BLaER1 (cell line): ENCODE results near the gene DDX60.

Experiments used
- H3K27ac ChIP-seq: shearing (Covaris generic); formaldehyde crosslinking; 2 replicates; pipeline ENCODE4 v1.8.1; 2022
- H3K27me3 ChIP-seq: shearing (Covaris generic); formaldehyde crosslinking; 2 replicates; pipeline ENCODE4 v1.8.1; 2022
- H3K36me3 ChIP-seq: shearing (Covaris generic); formaldehyde crosslinking; 2 replicates; pipeline ENCODE4 v1.8.1; 2022
- H3K4me1 ChIP-seq: shearing (Covaris generic); formaldehyde crosslinking; 2 replicates; pipeline ENCODE4 v1.8.1; 2022
- H3K4me2 ChIP-seq: shearing (Covaris generic); formaldehyde crosslinking; 2 replicates; pipeline ENCODE4 v1.8.1; 2022
- H3K4me3 ChIP-seq: shearing (Covaris generic); formaldehyde crosslinking; 2 replicates; pipeline ENCODE4 v1.8.1; 2022
- H3K9ac ChIP-seq: shearing (Covaris generic); formaldehyde crosslinking; 2 replicates; pipeline ENCODE4 v1.8.1; 2022
- H3K9me3 ChIP-seq: shearing (Covaris generic); formaldehyde crosslinking; 2 replicates; pipeline ENCODE4 v1.8.1; 2022
- H4K20me1 ChIP-seq: shearing (Covaris generic); formaldehyde crosslinking; 2 replicates; pipeline ENCODE4 v1.8.1; 2022
- Cebpa-rat ChIP-seq: shearing (Covaris generic); IDR thresholded peaks from 2 replicates; pipeline ENCODE4 v1.8.1; 2022

The DDX60 gene

GRCh38 chr4:168269896-168270295 is 48.7 kb downstream of the DDX60 start:
- no peaks in the 10 kb centered on the region for H3K36me3 ChIP-seq
- no peak for TF ChIP-seq Cebpa-rat
- no peaks in the 10 kb centered on the region for H3K4me1 ChIP-seq
- H3K27ac ChIP-seq, result no peak overlapping the region
- no peak overlapping the region for H3K4me2 ChIP-seq
- no peaks in the 10 kb centered on the region for H3K27me3 ChIP-seq
- H4K20me1 ChIP-seq, result no peaks in the 10 kb centered on the region
- H3K9me3 ChIP-seq, result no peaks in the 10 kb centered on the region
- H3K4me3 ChIP-seq, result no peak overlapping the region
- H3K9ac ChIP-seq, result no peak overlapping the region

GRCh38 chr4:168265327-168265726 is 53.2 kb downstream of the DDX60 start:
- no peaks in the 10 kb centered on the region for H4K20me1 ChIP-seq
- no peaks in the 10 kb centered on the region for H3K4me1 ChIP-seq
- no peak overlapping the region for H3K4me3 ChIP-seq
- H3K4me2 ChIP-seq, result no peak overlapping the region
- no peak overlapping the region for H3K9ac ChIP-seq
- H3K27ac ChIP-seq, result no peak overlapping the region
- H3K36me3 ChIP-seq, result no peaks in the 10 kb centered on the region
- TF ChIP-seq Cebpa-rat, result no peak
- no peaks in the 10 kb centered on the region for H3K9me3 ChIP-seq
- no peaks in the 10 kb centered on the region for H3K27me3 ChIP-seq

- Histone ChIP-seq H3K4me1 (no peaks in the 10 kb centered on the region), H3K27ac (no peak overlapping the region), H3K27me3 (no peaks in the 10 kb centered on the region), H3K9ac (no peak overlapping the region), H3K36me3 (no peaks in the 10 kb centered on the region), H4K20me1 (no peaks in the 10 kb centered on the region), H3K9me3 (no peaks in the 10 kb centered on the region), H3K4me2 (no peak overlapping the region), H3K4me3 (no peak overlapping the region)
- no peak for TF ChIP-seq Cebpa-rat
Measured at GRCh38 chr4:168264903-168265302, 53.6 kb downstream of the DDX60 start.

GRCh38 chr4:168263039-168263438 is 55.5 kb downstream of the DDX60 start:
- no peak overlapping the region for H3K9ac ChIP-seq
- H3K4me3 ChIP-seq, result no peak overlapping the region
- no peaks in the 10 kb centered on the region for H3K27me3 ChIP-seq
- H3K36me3 ChIP-seq, result no peaks in the 10 kb centered on the region
- TF ChIP-seq Cebpa-rat, result no peak
- H3K4me2 ChIP-seq, result no peak overlapping the region
- H4K20me1 ChIP-seq, result no peaks in the 10 kb centered on the region
- H3K9me3 ChIP-seq, result no peaks in the 10 kb centered on the region
- no peaks in the 10 kb centered on the region for H3K4me1 ChIP-seq
- H3K27ac ChIP-seq, result no peak overlapping the region

- H3K9ac ChIP-seq, result no peak overlapping the region
- H4K20me1 ChIP-seq, result no peaks in the 10 kb centered on the region
- no peaks in the 10 kb centered on the region for H3K36me3 ChIP-seq
- H3K4me2 ChIP-seq, result no peak overlapping the region
- H3K4me3 ChIP-seq, result no peak overlapping the region
- H3K27ac ChIP-seq, result no peak overlapping the region
- no peaks in the 10 kb centered on the region for H3K4me1 ChIP-seq
- H3K9me3 ChIP-seq, result no peaks in the 10 kb centered on the region
- TF ChIP-seq Cebpa-rat, result no peak
- no peaks in the 10 kb centered on the region for H3K27me3 ChIP-seq
Measured at GRCh38 chr4:168259096-168259495, 59.5 kb downstream of the DDX60 start.

GRCh38 chr4:168257768-168258167 is 60.8 kb downstream of the DDX60 start:
- H3K4me2 ChIP-seq, result no peak overlapping the region
- no peak overlapping the region for H3K4me3 ChIP-seq
- no peak overlapping the region for H3K27ac ChIP-seq
- H3K4me1 ChIP-seq, result no peaks in the 10 kb centered on the region
- no peak for TF ChIP-seq Cebpa-rat
- H3K9ac ChIP-seq, result no peak overlapping the region
- H3K27me3 ChIP-seq, result no peaks in the 10 kb centered on the region
- no peaks in the 10 kb centered on the region for H3K36me3 ChIP-seq
- H3K9me3 ChIP-seq, result no peaks in the 10 kb centered on the region
- H4K20me1 ChIP-seq, result no peaks in the 10 kb centered on the region

GRCh38 chr4:168248176-168248710 is 70.3 kb downstream of the DDX60 start:
- no peak for TF ChIP-seq Cebpa-rat
- Histone ChIP-seq H3K36me3 (no peaks in the 10 kb centered on the region), H4K20me1 (no peaks in the 10 kb centered on the region)

GRCh38 chr4:168247603-168248002 is 70.9 kb downstream of the DDX60 start:
- Histone ChIP-seq H3K4me1 (no peaks in the 10 kb centered on the region), H3K9ac (no peak overlapping the region), H3K9me3 (peaks cover 19% of the 10 kb centered on the region), H3K27ac (no peak overlapping the region), H3K36me3 (0 out of 2 replicates have a peak, but pooled peaks cover 3% of the 10 kb centered on the region), H3K27me3 (no peaks in the 10 kb centered on the region), H3K4me2 (no peak overlapping the region), H4K20me1 (no peaks in the 10 kb centered on the region), H3K4me3 (no peak overlapping the region)
- TF ChIP-seq Cebpa-rat, result no peak

More at GRCh38 chr4:168248176-168248710, 70.3 kb downstream of the DDX60 start:
- H3K9ac ChIP-seq, result no peak overlapping the region
- H3K27me3 ChIP-seq, result no peaks in the 10 kb centered on the region
- no peak overlapping the region for H3K27ac ChIP-seq
- peaks cover 13% of the 10 kb centered on the region for H3K9me3 ChIP-seq
- no peak overlapping the region for H3K4me3 ChIP-seq
- H3K4me2 ChIP-seq, result no peak overlapping the region
- H3K4me1 ChIP-seq, result no peaks in the 10 kb centered on the region

GRCh38 chr4:168241953-168242352 is 76.6 kb downstream of the DDX60 start:
- peaks cover 38% of the 10 kb centered on the region for H3K9me3 ChIP-seq
- H3K36me3 ChIP-seq, result peaks cover 11% of the 10 kb centered on the region; the same call in 1 of the 2 replicates
- H4K20me1 ChIP-seq, result no peaks in the 10 kb centered on the region
- no peak overlapping the region for H3K27ac ChIP-seq
- no peak for TF ChIP-seq Cebpa-rat
- H3K4me1 ChIP-seq, result no peaks in the 10 kb centered on the region
- H3K4me2 ChIP-seq, result no peak overlapping the region
- H3K4me3 ChIP-seq, result no peak overlapping the region
- H3K9ac ChIP-seq, result no peak overlapping the region
- no peaks in the 10 kb centered on the region for H3K27me3 ChIP-seq

GRCh38 chr4:168240821-168241220 is 77.7 kb downstream of the DDX60 start:
- Histone ChIP-seq H3K4me3 (no peak overlapping the region), H3K4me2 (no peak overlapping the region), H3K9me3 (peaks cover 38% of the 10 kb centered on the region), H3K4me1 (no peaks in the 10 kb centered on the region), H3K27me3 (no peaks in the 10 kb centered on the region), H3K36me3 (peaks cover 11% of the 10 kb centered on the region; the same call in 1 of the 2 replicates), H3K9ac (no peak overlapping the region), H3K27ac (no peak overlapping the region), H4K20me1 (no peaks in the 10 kb centered on the region)
- no peak for TF ChIP-seq Cebpa-rat

GRCh38 chr4:168221301-168221700 is 97.3 kb downstream of the DDX60 start:
- no peak for TF ChIP-seq Cebpa-rat
- Histone ChIP-seq H3K9me3 (no peaks in the 10 kb centered on the region), H3K27ac (no peak overlapping the region), H3K27me3 (no peaks in the 10 kb centered on the region), H3K4me2 (no peak overlapping the region), H3K4me3 (no peak overlapping the region), H3K36me3 (no peaks in the 10 kb centered on the region), H4K20me1 (no peaks in the 10 kb centered on the region), H3K9ac (no peak overlapping the region), H3K4me1 (no peaks in the 10 kb centered on the region)
